ENCODE measurements around the gene CFAP141. TPM values are rescaled to one million over a fixed set of nuclear protein-coding genes. Genes with fewer than 3 reads are reported as not detected.

Gene CFAP141
- total RNA-seq, 1 experiment from 2014 or later = not detected

DNA sequence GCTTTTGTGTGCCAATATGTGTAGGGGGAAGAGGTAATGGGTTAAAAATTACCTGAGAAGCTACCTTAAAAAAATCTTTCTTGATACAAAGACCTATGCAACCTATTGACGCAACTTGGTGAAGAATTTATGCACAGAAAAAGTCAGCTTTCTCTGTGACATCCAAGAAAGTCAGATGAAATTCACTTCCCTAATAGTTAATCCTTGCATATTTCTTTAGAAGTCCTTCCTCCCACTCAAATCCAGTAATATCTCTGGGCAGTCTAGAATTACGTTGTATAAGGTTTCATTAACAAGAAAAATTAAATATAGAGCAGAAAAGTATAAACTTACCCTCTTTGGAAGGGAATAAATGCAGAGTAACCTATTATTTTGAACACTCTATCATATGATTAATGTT, 17.5 kb upstream of the CFAP141 start (continued):
- TF ChIP-seq, protein P1, sequence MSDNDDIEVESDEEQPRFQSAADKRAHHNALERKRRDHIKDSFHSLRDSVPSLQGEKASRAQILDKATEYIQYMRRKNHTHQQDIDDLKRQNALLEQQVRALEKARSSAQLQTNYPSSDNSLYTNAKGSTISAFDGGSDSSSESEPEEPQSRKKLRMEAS (IDR thresholded peaks at IDR 0.05) = no peak
- TF ChIP-seq ELF1 (IDR thresholded peaks at IDR 0.05; ENCODE audit: borderline replicate concordance, low read depth) = no peak

DNA sequence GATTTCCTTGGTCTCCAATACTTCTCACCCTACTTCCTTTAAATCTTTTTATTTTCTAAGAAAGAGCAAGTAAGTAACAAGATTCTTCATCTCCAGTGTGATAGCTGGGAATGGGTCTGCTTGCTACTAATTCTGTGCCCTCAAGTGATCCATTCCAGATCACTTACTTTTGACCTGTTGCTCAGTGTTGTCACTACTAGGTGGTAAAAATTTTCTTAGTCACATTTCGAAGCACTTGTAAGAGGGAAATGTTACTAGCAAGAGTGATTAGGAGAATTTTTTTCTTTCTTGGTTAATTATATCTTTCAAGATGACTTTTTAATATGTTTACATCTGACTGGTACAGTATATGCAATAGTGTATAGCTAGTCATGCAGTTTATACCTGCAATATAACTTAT, 16.8 kb upstream of the CFAP141 start:
- POLR2A ChIA-PET = no interaction called here
- no TSS peak for BruUV-seq (replicated peaks)

More for the DNA sequence above, 16.8 kb upstream of the CFAP141 start:
- H2AFZ ChIP-seq (ENCODE audit: low read depth, low read length, poor library complexity, severe bottlenecking) = no peak overlapping the region
- peak overlapping the region; percentile 83 for H3K4me2 ChIP-seq (ENCODE audit: low read length)
- intact Hi-C loops (cut with micrococcal nuclease) = no loop called here
- ChIA-PET CTCF (no interaction called here), RAD21 (ENCODE audit: low non-redundant PET in 1 of 2, low total read pairs in 2 of 2, uncharacterized antibody in 2 of 2, unreplicated experiment in 2 of 2) (no interaction called here)
- DNase-seq (ENCODE audit: low read depth, low spot score) (no peak), ATAC-seq (no peak)
- peaks cover 8 to 20% of the 10 kb centered on the region in 2 experiments; a peak in 3 of 4 replicates for H3K4me1 ChIP-seq (ENCODE audit: control insufficient read depth in 1 of 2, insufficient read depth in 2 of 2, low read length in 2 of 2)
- peaks cover 14 to 31% of the 10 kb centered on the region in 2 experiments for H3K36me3 ChIP-seq (ENCODE audit: control insufficient read depth in 1 of 2, insufficient read depth in 2 of 2, low read length in 2 of 2)
- H3K27me3 ChIP-seq (ENCODE audit: insufficient read depth, low read length) = no peaks in the 10 kb centered on the region
- no peaks in the 10 kb centered on the region for H3K9me3 ChIP-seq (ENCODE audit: control insufficient read depth in 1 of 2, insufficient read depth in 1 of 2, low read depth in 1 of 2, low read length in 2 of 2)
- H3K9ac ChIP-seq (ENCODE audit: low read length) = no peak overlapping the region
- no peak for TF ChIP-seq EZH2 (IDR thresholded peaks at IDR 0.05)
- TF ChIP-seq, protein P2, sequence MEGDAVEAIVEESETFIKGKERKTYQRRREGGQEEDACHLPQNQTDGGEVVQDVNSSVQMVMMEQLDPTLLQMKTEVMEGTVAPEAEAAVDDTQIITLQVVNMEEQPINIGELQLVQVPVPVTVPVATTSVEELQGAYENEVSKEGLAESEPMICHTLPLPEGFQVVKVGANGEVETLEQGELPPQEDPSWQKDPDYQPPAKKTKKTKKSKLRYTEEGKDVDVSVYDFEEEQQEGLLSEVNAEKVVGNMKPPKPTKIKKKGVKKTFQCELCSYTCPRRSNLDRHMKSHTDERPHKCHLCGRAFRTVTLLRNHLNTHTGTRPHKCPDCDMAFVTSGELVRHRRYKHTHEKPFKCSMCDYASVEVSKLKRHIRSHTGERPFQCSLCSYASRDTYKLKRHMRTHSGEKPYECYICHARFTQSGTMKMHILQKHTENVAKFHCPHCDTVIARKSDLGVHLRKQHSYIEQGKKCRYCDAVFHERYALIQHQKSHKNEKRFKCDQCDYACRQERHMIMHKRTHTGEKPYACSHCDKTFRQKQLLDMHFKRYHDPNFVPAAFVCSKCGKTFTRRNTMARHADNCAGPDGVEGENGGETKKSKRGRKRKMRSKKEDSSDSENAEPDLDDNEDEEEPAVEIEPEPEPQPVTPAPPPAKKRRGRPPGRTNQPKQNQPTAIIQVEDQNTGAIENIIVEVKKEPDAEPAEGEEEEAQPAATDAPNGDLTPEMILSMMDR (IDR thresholded peaks at IDR 0.05 in 2 of 3, conservative IDR thresholded peaks at IDR 0.05 in 1 of 3; ENCODE audit: borderline replicate concordance in 1 of 3, insufficient read depth in 1 of 3, low read depth in 2 of 3, low read length in 2 of 3) = no peak
- TF ChIP-seq FOSL1 (IDR thresholded peaks at IDR 0.05; ENCODE audit: low read depth) = no peak
- TF ChIP-seq SP1 (IDR thresholded peaks at IDR 0.05; ENCODE audit: low read depth) = no peak
- TF ChIP-seq EZH2phosphoT487 (IDR thresholded peaks at IDR 0.05; ENCODE audit: borderline replicate concordance) = no peak
- no peak for TF ChIP-seq SIN3A (IDR thresholded peaks at IDR 0.05; ENCODE audit: low read depth)
- no peak for TF ChIP-seq ELF1 (IDR thresholded peaks at IDR 0.05; ENCODE audit: borderline replicate concordance, low read depth)
- no peak for TF ChIP-seq RAD21 (IDR thresholded peaks at IDR 0.05; ENCODE audit: low read depth)
- no peak for TF ChIP-seq TCF7L2 (IDR thresholded peaks at IDR 0.05; ENCODE audit: borderline replicate concordance, extremely low read depth, insufficient read depth, insufficient read length)
- TF ChIP-seq, protein P1 (IDR thresholded peaks at IDR 0.05) = no peak
- TF ChIP-seq EGR1 (IDR thresholded peaks at IDR 0.05; ENCODE audit: low read depth) = no peak
- TF ChIP-seq, protein P3, sequence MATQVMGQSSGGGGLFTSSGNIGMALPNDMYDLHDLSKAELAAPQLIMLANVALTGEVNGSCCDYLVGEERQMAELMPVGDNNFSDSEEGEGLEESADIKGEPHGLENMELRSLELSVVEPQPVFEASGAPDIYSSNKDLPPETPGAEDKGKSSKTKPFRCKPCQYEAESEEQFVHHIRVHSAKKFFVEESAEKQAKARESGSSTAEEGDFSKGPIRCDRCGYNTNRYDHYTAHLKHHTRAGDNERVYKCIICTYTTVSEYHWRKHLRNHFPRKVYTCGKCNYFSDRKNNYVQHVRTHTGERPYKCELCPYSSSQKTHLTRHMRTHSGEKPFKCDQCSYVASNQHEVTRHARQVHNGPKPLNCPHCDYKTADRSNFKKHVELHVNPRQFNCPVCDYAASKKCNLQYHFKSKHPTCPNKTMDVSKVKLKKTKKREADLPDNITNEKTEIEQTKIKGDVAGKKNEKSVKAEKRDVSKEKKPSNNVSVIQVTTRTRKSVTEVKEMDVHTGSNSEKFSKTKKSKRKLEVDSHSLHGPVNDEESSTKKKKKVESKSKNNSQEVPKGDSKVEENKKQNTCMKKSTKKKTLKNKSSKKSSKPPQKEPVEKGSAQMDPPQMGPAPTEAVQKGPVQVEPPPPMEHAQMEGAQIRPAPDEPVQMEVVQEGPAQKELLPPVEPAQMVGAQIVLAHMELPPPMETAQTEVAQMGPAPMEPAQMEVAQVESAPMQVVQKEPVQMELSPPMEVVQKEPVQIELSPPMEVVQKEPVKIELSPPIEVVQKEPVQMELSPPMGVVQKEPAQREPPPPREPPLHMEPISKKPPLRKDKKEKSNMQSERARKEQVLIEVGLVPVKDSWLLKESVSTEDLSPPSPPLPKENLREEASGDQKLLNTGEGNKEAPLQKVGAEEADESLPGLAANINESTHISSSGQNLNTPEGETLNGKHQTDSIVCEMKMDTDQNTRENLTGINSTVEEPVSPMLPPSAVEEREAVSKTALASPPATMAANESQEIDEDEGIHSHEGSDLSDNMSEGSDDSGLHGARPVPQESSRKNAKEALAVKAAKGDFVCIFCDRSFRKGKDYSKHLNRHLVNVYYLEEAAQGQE (IDR thresholded peaks at IDR 0.05; ENCODE audit: low read depth) = no peak
- TF ChIP-seq POLR2A (IDR thresholded peaks at IDR 0.05; ENCODE audit: borderline replicate concordance, extremely low read depth, insufficient read depth, insufficient read length) = no peak
- H4K20me1 ChIP-seq (ENCODE audit: insufficient read depth) = peaks cover 13% of the 10 kb centered on the region; the same call in 1 of the 2 replicates
- no peak overlapping the region for H3K4me3 ChIP-seq (replicated peaks in 1 of 2; ENCODE audit: low read depth in 1 of 2, low read length in 2 of 2)
- H3K27ac ChIP-seq (ENCODE audit: low read depth, low read length) = no peak overlapping the region
- peaks cover 94% of the 10 kb centered on the region for H3K79me2 ChIP-seq (ENCODE audit: insufficient read depth, low read length)
- no peaks in the 10 kb centered on the region for H3K9me2 ChIP-seq (ENCODE audit: insufficient read depth)

Measured in HCT116 (cell line).